Endodermal cell (in vitro differentiated cells): ENCODE measurements around the gene SYMPK. TPM values are rescaled to one million over a fixed set of nuclear protein-coding genes. Genes with fewer than 3 reads are reported as not detected.

Experiments
- DNase-seq: peaks from one replicate; pipeline ENCODE4 v3.0.0-alpha.2; 2017
- H3K27ac ChIP-seq: 2 replicates; pipeline ENCODE4 v1.5.1; 2013; ENCODE audit warnings: mild to moderate bottlenecking, low read depth, low read length, moderate library complexity
- H3K27me3 ChIP-seq: 2 replicates; pipeline ENCODE4 v1.6.1; 2013; ENCODE audit warnings: mild to moderate bottlenecking, low read length, moderate library complexity; ENCODE audit not compliant: insufficient read depth, control insufficient read depth, poor library complexity, severe bottlenecking
- H3K36me3 ChIP-seq: 2 replicates; pipeline ENCODE4 v1.7.0; 2013; ENCODE audit warnings: mild to moderate bottlenecking, low read length, moderate library complexity; ENCODE audit not compliant: control insufficient read depth, insufficient read depth
- H3K4me1 ChIP-seq: one replicate; pipeline ENCODE4 v1.7.0; 2013; ENCODE audit warnings: low read length; ENCODE audit not compliant: control insufficient read depth, insufficient read depth
- H3K4me3 ChIP-seq: 2 replicates; pipeline ENCODE4 v1.5.1; 2013; ENCODE audit warnings: mild to moderate bottlenecking, low read length, moderate library complexity
- H3K9ac ChIP-seq: 2 replicates; pipeline ENCODE4 v1.6.1; 2013; ENCODE audit warnings: mild to moderate bottlenecking, low read length, moderate library complexity; ENCODE audit not compliant: poor library complexity, severe bottlenecking; ENCODE audit errors: extremely low read depth
- H3K9me3 ChIP-seq: 2 replicates; pipeline ENCODE4 v1.6.1; 2013; ENCODE audit warnings: mild to moderate bottlenecking, low read length, moderate library complexity; ENCODE audit not compliant: control insufficient read depth
- H3K27ac Mint-ChIP-seq: 2 replicates; pipeline ENCODE4 v1.8.0; 2020; ENCODE audit warnings: mixed read lengths
- H3K27me3 Mint-ChIP-seq: 2 replicates; pipeline ENCODE4 v1.8.0; 2021; ENCODE audit warnings: mild to moderate bottlenecking, mixed read lengths; ENCODE audit not compliant: insufficient read depth
- H3K36me3 Mint-ChIP-seq: 2 replicates; pipeline ENCODE4 v1.8.0; 2020; ENCODE audit warnings: low read depth, mixed read lengths
- H3K4me1 Mint-ChIP-seq: 2 replicates; pipeline ENCODE4 v1.8.0; 2020; ENCODE audit warnings: mixed read lengths
- H3K4me3 Mint-ChIP-seq: 2 replicates; pipeline ENCODE4 v1.8.0; 2020; ENCODE audit warnings: mild to moderate bottlenecking, moderate library complexity, mixed read lengths
- H3K9me3 Mint-ChIP-seq: 2 replicates; pipeline ENCODE4 v1.8.0; 2020; ENCODE audit warnings: mild to moderate bottlenecking, mixed read lengths
- WGBS, 2 experiments: methylation state at CpG; one replicate each; pipeline versions ENCODE4 v1.1.5 to v1.1.7; 2013; ENCODE audit warnings: missing lambda C conversion rate in 2 of 2, mixed read lengths in 1 of 2; ENCODE audit not compliant: insufficient coverage in 1 of 2, insufficient read length in 1 of 2; 5-methylcytosine and 5-hydroxymethylcytosine counted together
- total RNA-seq, 2 donors: library from RNA; stranded (reverse); fragmentation: NEBNext Ultra II Directional in 1 of 2; extraction: Animal tissue kit (Norgen Biotek cat#: 25700) in 1 of 2; gene quantifications; 2 replicates in 1 of 2; 3 replicates in 1 of 2; pipeline ENCODE4 v1.2.1, GENCODE V29; 2021
- TF ChIP-seq, protein P1 (sequence below): fragments of 200-600 bp; sonication (generic); conservative IDR thresholded peaks from 2 replicates; pipeline ENCODE4 v1.5.0; 2021; ENCODE audit warnings: antibody characterized with exemption, mild to moderate bottlenecking

SYMPK gene
- total RNA-seq, 2 donors from 2014 or later = 104 to 119 TPM

DNA sequence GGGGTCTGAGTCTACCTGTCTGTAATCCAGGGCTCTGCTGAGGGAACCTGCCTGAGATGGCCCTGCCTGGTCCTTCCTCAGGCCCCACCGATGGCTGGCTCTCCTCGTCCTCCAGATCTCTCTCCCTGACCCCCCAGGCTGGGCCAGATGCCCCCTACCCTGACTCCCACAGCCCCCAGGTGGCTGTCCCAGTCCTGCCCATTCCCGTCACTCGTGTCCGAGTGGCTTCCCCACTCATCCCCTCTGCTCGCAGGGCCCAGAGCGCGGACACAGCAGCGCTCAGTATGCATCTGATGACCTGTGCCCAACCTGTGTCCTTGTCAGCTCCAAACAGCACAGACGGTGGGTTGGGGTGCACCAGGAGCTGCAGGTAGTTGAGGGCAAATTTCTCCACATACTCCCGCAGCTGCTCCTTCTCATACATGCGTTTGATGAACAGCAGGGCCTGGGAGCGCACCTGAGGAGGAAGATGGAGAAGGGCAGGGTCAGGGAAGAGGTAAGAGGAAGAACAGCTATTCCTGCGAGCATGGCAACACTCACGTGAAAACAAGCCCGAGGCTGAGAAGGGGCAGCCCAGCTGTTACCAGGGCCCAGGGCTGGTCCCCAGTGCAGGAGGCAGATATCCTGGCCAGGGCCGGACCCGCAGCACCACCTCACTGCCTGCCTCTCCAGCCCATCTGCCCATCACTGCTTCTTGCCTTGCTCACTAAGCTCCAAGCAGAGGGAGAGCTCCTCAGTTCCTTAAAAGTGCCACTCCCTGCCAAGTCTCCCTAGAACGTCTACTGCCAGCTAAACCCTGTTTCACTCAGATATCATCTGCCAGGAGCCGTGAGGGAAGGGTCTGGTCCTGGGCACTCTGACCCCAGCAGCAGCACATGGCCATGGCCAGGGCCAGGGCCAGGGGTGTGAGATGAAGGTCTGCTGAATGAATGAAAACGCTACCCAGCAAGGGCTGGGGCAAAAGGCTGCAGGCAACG is 36.7 kb downstream of the SYMPK start:
- WGBS, 2 experiments = 86 to 88% methylated on average over 13 to 22 of the region's 22 CpGs
- no peak overlapping the region for H3K9ac ChIP-seq
- H3K4me3 Mint-ChIP-seq = no peak overlapping the region

GRCh38 chr19:45825263-45825605 is 37.7 kb downstream of the SYMPK start:
- TF ChIP-seq, protein P1, sequence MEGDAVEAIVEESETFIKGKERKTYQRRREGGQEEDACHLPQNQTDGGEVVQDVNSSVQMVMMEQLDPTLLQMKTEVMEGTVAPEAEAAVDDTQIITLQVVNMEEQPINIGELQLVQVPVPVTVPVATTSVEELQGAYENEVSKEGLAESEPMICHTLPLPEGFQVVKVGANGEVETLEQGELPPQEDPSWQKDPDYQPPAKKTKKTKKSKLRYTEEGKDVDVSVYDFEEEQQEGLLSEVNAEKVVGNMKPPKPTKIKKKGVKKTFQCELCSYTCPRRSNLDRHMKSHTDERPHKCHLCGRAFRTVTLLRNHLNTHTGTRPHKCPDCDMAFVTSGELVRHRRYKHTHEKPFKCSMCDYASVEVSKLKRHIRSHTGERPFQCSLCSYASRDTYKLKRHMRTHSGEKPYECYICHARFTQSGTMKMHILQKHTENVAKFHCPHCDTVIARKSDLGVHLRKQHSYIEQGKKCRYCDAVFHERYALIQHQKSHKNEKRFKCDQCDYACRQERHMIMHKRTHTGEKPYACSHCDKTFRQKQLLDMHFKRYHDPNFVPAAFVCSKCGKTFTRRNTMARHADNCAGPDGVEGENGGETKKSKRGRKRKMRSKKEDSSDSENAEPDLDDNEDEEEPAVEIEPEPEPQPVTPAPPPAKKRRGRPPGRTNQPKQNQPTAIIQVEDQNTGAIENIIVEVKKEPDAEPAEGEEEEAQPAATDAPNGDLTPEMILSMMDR = no peak
- Histone ChIP-seq H3K9me3 (no peaks in the 10 kb centered on the region), H3K4me3 (no peak overlapping the region), H3K9ac (no peak overlapping the region), H3K36me3 (peaks cover 86% of the 10 kb centered on the region), H3K27ac (no peak overlapping the region), H3K27me3 (no peaks in the 10 kb centered on the region), H3K4me1 (no peaks in the 10 kb centered on the region)
- no peaks in the 10 kb centered on the region for H3K4me1 Mint-ChIP-seq
- H3K27ac Mint-ChIP-seq = no peak overlapping the region
- DNase-seq = no peak
- H3K36me3 Mint-ChIP-seq = peaks cover 83% of the 10 kb centered on the region
- H3K9me3 Mint-ChIP-seq = no peaks in the 10 kb centered on the region
- no peaks in the 10 kb centered on the region for H3K27me3 Mint-ChIP-seq
- no peak overlapping the region for H3K4me3 Mint-ChIP-seq
- 96 to 98% methylated on average over 4 to 8 of the region's 8 CpGs for WGBS, 2 experiments

More for the DNA sequence above, 36.7 kb downstream of the SYMPK start:
- no peaks in the 10 kb centered on the region for H3K9me3 Mint-ChIP-seq
- no peak overlapping the region for H3K4me3 ChIP-seq
- H3K9me3 ChIP-seq = no peaks in the 10 kb centered on the region
- no peaks in the 10 kb centered on the region for H3K27me3 ChIP-seq
- no peak for DNase-seq
- H3K27ac Mint-ChIP-seq = peak overlapping the region; percentile 13
- peaks cover 84% of the 10 kb centered on the region for H3K36me3 Mint-ChIP-seq
- no peak overlapping the region for H3K27ac ChIP-seq
- H3K27me3 Mint-ChIP-seq = no peaks in the 10 kb centered on the region
- TF ChIP-seq, protein P1 = no peak
- peaks cover 84% of the 10 kb centered on the region for H3K36me3 ChIP-seq
- H3K4me1 ChIP-seq = no peaks in the 10 kb centered on the region
- H3K4me1 Mint-ChIP-seq = no peaks in the 10 kb centered on the region

GRCh38 chr19:45824531-45825262 is 38.2 kb downstream of the SYMPK start:
- Histone ChIP-seq H3K27ac (no peak overlapping the region), H3K36me3 (peaks cover 86% of the 10 kb centered on the region), H3K9me3 (no peaks in the 10 kb centered on the region), H3K4me1 (no peaks in the 10 kb centered on the region), H3K9ac (no peak overlapping the region), H3K27me3 (no peaks in the 10 kb centered on the region), H3K4me3 (no peak overlapping the region)
- peak overlapping the region; percentile 26 for H3K27ac Mint-ChIP-seq
- H3K4me1 Mint-ChIP-seq = no peaks in the 10 kb centered on the region
- no peak for DNase-seq
- H3K36me3 Mint-ChIP-seq = peaks cover 80% of the 10 kb centered on the region
- H3K27me3 Mint-ChIP-seq = no peaks in the 10 kb centered on the region
- no peaks in the 10 kb centered on the region for H3K9me3 Mint-ChIP-seq
- 94 to 99% methylated on average over 16 to 26 of the region's 26 CpGs for WGBS, 2 experiments
- TF ChIP-seq, protein P1 = no peak
- H3K4me3 Mint-ChIP-seq = no peak overlapping the region
